HepG2 (cell line): Measurements from ENCODE around the gene AFF4. TPM values are rescaled to one million over a fixed set of nuclear protein-coding genes. Genes with fewer than 3 reads are reported as not detected.

Experiments used
- BCL6 ChIP-seq: IDR thresholded peaks from 2 replicates; pipeline ENCODE4 v1.6.1; 2016; ENCODE audit warnings: missing genetic modification reagents, missing compliant biosample characterization
- CENPBD1 ChIP-seq: sonication (generic); formaldehyde crosslinking; IDR thresholded peaks from 2 replicates; pipeline ENCODE4 v1.8.0; 2022; ENCODE audit warnings: missing genetic modification reagents, low read depth, mild to moderate bottlenecking, borderline replicate concordance
- DMTF1 ChIP-seq: sonication (generic); formaldehyde crosslinking; IDR thresholded peaks from 2 replicates; pipeline ENCODE4 v1.4.0; 2020; ENCODE audit warnings: mild to moderate bottlenecking, missing genetic modification reagents
- FOXP4 ChIP-seq: sonication (generic); formaldehyde crosslinking; IDR thresholded peaks from 2 replicates; pipeline ENCODE4 v1.4.0; 2020; ENCODE audit warnings: missing genetic modification reagents
- HMGA1 ChIP-seq: sonication (generic); formaldehyde crosslinking; conservative IDR thresholded peaks from 2 replicates; pipeline ENCODE4 v1.4.0; 2020; ENCODE audit warnings: missing genetic modification reagents
- MIER2 ChIP-seq: IDR thresholded peaks from 2 replicates; pipeline ENCODE4 v1.6.1; 2016; ENCODE audit warnings: missing biosample characterization, missing genetic modification reagents
- SALL2 ChIP-seq: sonication (generic); formaldehyde crosslinking; IDR thresholded peaks from 2 replicates; pipeline ENCODE4 v1.8.1; 2023; ENCODE audit warnings: mild to moderate bottlenecking, missing genetic modification reagents, inconsistent platforms
- SP2 ChIP-seq: sonication (generic); formaldehyde crosslinking; IDR thresholded peaks from 2 replicates; pipeline ENCODE4 v1.5.1; 2020; ENCODE audit warnings: mild to moderate bottlenecking, missing genetic modification reagents
- TFAP4 ChIP-seq: sonication (generic); IDR thresholded peaks from 2 replicates; pipeline ENCODE4 v1.6.1; 2016; ENCODE audit warnings: low read depth, borderline replicate concordance
- TFE3 ChIP-seq: IDR thresholded peaks from 2 replicates; pipeline ENCODE4 v1.6.1; 2016
- THAP7 ChIP-seq: sonication (generic); formaldehyde crosslinking; IDR thresholded peaks from 2 replicates; pipeline ENCODE4 v1.8.1; 2023; ENCODE audit warnings: mild to moderate bottlenecking, missing genetic modification reagents
- ZBTB21 ChIP-seq: sonication (generic); formaldehyde crosslinking; IDR thresholded peaks from 2 replicates; pipeline ENCODE4 v1.4.0; 2020; ENCODE audit warnings: missing genetic modification reagents
- ZNF451 ChIP-seq: sonication (generic); formaldehyde crosslinking; IDR thresholded peaks from 2 replicates; pipeline ENCODE4 v1.5.0; 2020; ENCODE audit warnings: mild to moderate bottlenecking, missing genetic modification reagents
- ZNF460 ChIP-seq: sonication (generic); formaldehyde crosslinking; IDR thresholded peaks from 2 replicates; pipeline ENCODE4 v1.5.1; 2020; ENCODE audit warnings: missing genetic modification reagents, mild to moderate bottlenecking, borderline replicate concordance
- ZNF503 ChIP-seq: sonication (generic); formaldehyde crosslinking; IDR thresholded peaks from 2 replicates; pipeline ENCODE4 v1.4.0; 2020; ENCODE audit warnings: missing genetic modification reagents
- ZNF557 ChIP-seq: sonication (generic); formaldehyde crosslinking; IDR thresholded peaks from 2 replicates; pipeline ENCODE4 v1.4.0; 2020; ENCODE audit warnings: missing genetic modification reagents
- ZNF7 ChIP-seq: IDR thresholded peaks from 2 replicates; pipeline ENCODE4 v1.6.1; 2016; ENCODE audit warnings: missing biosample characterization, missing genetic modification reagents
- ZNF704 ChIP-seq: sonication (generic); formaldehyde crosslinking; IDR thresholded peaks from 2 replicates; pipeline ENCODE4 v1.8.1; 2023; ENCODE audit warnings: mild to moderate bottlenecking, inconsistent platforms, moderate library complexity, missing genetic modification reagents, borderline replicate concordance
- ZNF816 ChIP-seq: sonication (generic); formaldehyde crosslinking; IDR thresholded peaks from 2 replicates; pipeline ENCODE4 v1.8.0; 2022; ENCODE audit warnings: missing genetic modification reagents, mild to moderate bottlenecking, borderline replicate concordance
- ZNF878 ChIP-seq: sonication (generic); formaldehyde crosslinking; IDR thresholded peaks from 2 replicates; pipeline ENCODE4 v1.8.1; 2023; ENCODE audit warnings: mild to moderate bottlenecking, missing genetic modification reagents, moderate library complexity
- polyA plus RNA-seq, 8 experiments: library from polyadenylated mRNA; depleted of rRNA in 3 of 8; stranded (reverse) in 7 of 8; unstranded in 1 of 8; fragments of >200 nt; fragmentation: Illumina TruSeq in 4 of 8; extraction: Trizol in 4 of 8; gene quantifications; 2 replicates each; pipeline versions ENCODE4 v1.2.1 to v1.2.3, GENCODE V29; 2011 to 2016; ENCODE audit warnings: low read depth in 4 of 8, missing spikeins in 1 of 8, mixed read lengths in 1 of 8; ENCODE audit not compliant: insufficient read depth in 1 of 8
- total RNA-seq, 5 experiments: library from RNA; depleted of rRNA; stranded (reverse); fragments of >200 nt; fragmentation: Illumina TruSeq; extraction: Trizol; gene quantifications; 2 replicates each; pipeline ENCODE4 v1.2.3, GENCODE V29; 2016; ENCODE audit warnings: low read depth in 1 of 5

Gene AFF4
- total and polyA plus RNA-seq, 2 of the 13 experiments (the other 11 are each of a cell fraction or from before 2014, with no cell fraction given): 22.1 to 25.5 TPM

- TF ChIP-seq TFE3 (CRISPR knock-in tag): peak; percentile 83
- no peak for TF ChIP-seq MIER2 (CRISPR knock-in tag)
- TF ChIP-seq HMGA1: no peak
- TF ChIP-seq ZNF460: no peak
- no peak for TF ChIP-seq ZNF503 (CRISPR knock-in tag)
- TF ChIP-seq ZNF816 (CRISPR knock-in tag): no peak
- TF ChIP-seq ZNF557: no peak
- TF ChIP-seq CENPBD1 (CRISPR knock-in tag): no peak
- TF ChIP-seq BCL6 (CRISPR knock-in tag): peak; percentile 51
- no peak for TF ChIP-seq THAP7
- TF ChIP-seq SALL2 (CRISPR knock-in tag): no peak
- TF ChIP-seq ZBTB21 (CRISPR knock-in tag): no peak
- TF ChIP-seq DMTF1 (CRISPR knock-in tag): no peak
- no peak for TF ChIP-seq SP2 (CRISPR knock-in tag)
- no peak for TF ChIP-seq ZNF878 (CRISPR knock-in tag)
- TF ChIP-seq ZNF7 (CRISPR knock-in tag): peak; percentile 95
- TF ChIP-seq FOXP4 (CRISPR knock-in tag): peak; percentile 84
- no peak for TF ChIP-seq ZNF704 (CRISPR knock-in tag)
- peak; percentile 81; the same call in 1 of the 2 replicates for TF ChIP-seq TFAP4
- no peak for TF ChIP-seq ZNF451 (CRISPR knock-in tag)
Measured at GRCh38 chr5:132905938-132906337, 57.5 kb downstream of the AFF4 start (continued).
